ENCODE data around the gene COX4I2.

Gene COX4I2

GRCh38 chr20:31678389-31679356, 41.0 kb downstream of the COX4I2 start:
- DNase-seq: no peak

- DNase-seq: no peak
These were observed 41.9 kb downstream of the COX4I2 start for GRCh38 chr20:31679357-31680285.

GRCh38 chr20:31680286-31681127, 42.8 kb downstream of the COX4I2 start:
- no peak for DNase-seq

- DNase-seq: no peak
These were observed 43.5 kb downstream of the COX4I2 start for GRCh38 chr20:31681128-31681727.

GRCh38 chr20:31681769-31682168, 44.1 kb downstream of the COX4I2 start:
- no peak for DNase-seq

GRCh38 chr20:31682352-31682751, 44.6 kb downstream of the COX4I2 start:
- no peak for DNase-seq

GRCh38 chr20:31682927-31683326, 45.2 kb downstream of the COX4I2 start:
- no peak for DNase-seq

- DNase-seq: no peak
These were observed 46.7 kb downstream of the COX4I2 start for GRCh38 chr20:31684153-31685015.

- no peak for DNase-seq
These were observed 48.3 kb downstream of the COX4I2 start for GRCh38 chr20:31685853-31686643.

GRCh38 chr20:31687777-31688176, 50.1 kb downstream of the COX4I2 start:
- no peak for DNase-seq

GRCh38 chr20:31689141-31689540, 51.4 kb downstream of the COX4I2 start:
- DNase-seq: no peak

- DNase-seq: no peak
These were observed 52.5 kb downstream of the COX4I2 start for GRCh38 chr20:31690124-31690666.

- no peak for DNase-seq
These were observed 54.0 kb downstream of the COX4I2 start for GRCh38 chr20:31691646-31692275.

- DNase-seq: no peak
These were observed 55.7 kb downstream of the COX4I2 start for GRCh38 chr20:31693402-31693801.

- no peak for DNase-seq
These were observed 56.4 kb downstream of the COX4I2 start for GRCh38 chr20:31693987-31694661.
